A549 treated with AZD9567 at 1 μM for 4 hours (cell line): ENCODE data around the gene TCF7L2. TPM values are rescaled to one million over a fixed set of nuclear protein-coding genes. Genes with fewer than 3 reads are reported as not detected.

Experiments
- total RNA-seq: library from RNA; stranded (reverse); fragments of 200-300 nt; extraction: Qiagen RNA extraction; gene quantifications from 5 replicates; pipeline ENCODE4 v1.2.3, GENCODE V29; 2022; ENCODE audit not compliant: insufficient read depth

TCF7L2 gene
- total RNA-seq = 14.3 to 19.3 TPM (median 17.3 TPM) in 5 replicates

GRCh38 chr10:112949875-112950507 is at the start of gene TCF7L2:
TCF7L2 (plus strand) TSS chr10:112950247; CDS start chr10:112950757, 510 bp downstream.

